HCT116 (cell line): ENCODE data around the gene CD244. TPM values are rescaled to one million over a fixed set of nuclear protein-coding genes. Genes with fewer than 3 reads are reported as not detected.

Source experiments
- ATAC-seq: fragments of 200-7000 bp; cut with Tn5 transposase; 2 replicates; pipeline ENCODE4 v1.9.1; 2020; ENCODE audit warnings: mild to moderate bottlenecking, moderate library complexity
- Bru-seq: library from RNA; stranded (reverse); fragments of 400-500 nt; gene quantifications from one replicate; lab custom pipeline; 2021; lab: Mats Ljungman, UMichigan
- BruChase-seq, 2 experiments: library from RNA; stranded (reverse); fragments of 400-500 nt; gene quantifications; one replicate each; lab custom pipeline; 2021; lab: Mats Ljungman, UMichigan
- BruUV-seq: library from RNA; stranded (reverse); fragments of 400-500 nt; replicated peaks from 2 replicates; lab custom pipeline; 2021; lab: Mats Ljungman, UMichigan
- CTCF ChIA-PET: fragments of 300-600 bp; sonication (Branson Sonifier 250); formaldehyde crosslinking; loops from one replicate; lab custom pipeline; 2021; ENCODE audit warnings: antibody characterized with exemption; lab: Charles Lee
- POLR2A ChIA-PET: fragments of 300-600, 350-600 bp; sonication (Branson Sonifier 250); formaldehyde crosslinking; loops from one replicate; lab custom pipeline; 2021; ENCODE audit warnings: antibody characterized with exemption; lab: Charles Lee
- RAD21 ChIA-PET, 2 experiments: fragments of 300-600 bp; sonication (Branson Sonifier 250); formaldehyde crosslinking; loops; one replicate each; lab custom pipeline; 2023; ENCODE audit warnings: low total read pairs in 2 of 2; ENCODE audit not compliant: uncharacterized antibody in 2 of 2, unreplicated experiment in 2 of 2, low non-redundant PET in 1 of 2; lab: Charles Lee
- DNase-seq: peaks from one replicate; pipeline ENCODE4 v3.0.0-alpha.2; 2010; ENCODE audit warnings: low read depth, low spot score
- H2AFZ ChIP-seq: fragments of 200-600 bp; shearing (Covaris generic), sonication (generic); 2 replicates; pipeline ENCODE4 v1.6.1; 2017; ENCODE audit warnings: low read depth, mixed run types, mixed read lengths, antibody characterized with exemption, low read length; ENCODE audit not compliant: poor library complexity, severe bottlenecking
- H3K27ac ChIP-seq: 2 replicates; pipeline ENCODE4 v1.5.1; 2012; ENCODE audit warnings: low read depth, low read length
- H3K27me3 ChIP-seq: fragments of 200-600 bp; sonication (generic); 2 replicates; pipeline ENCODE4 v1.6.1; 2016; ENCODE audit warnings: mixed run types, low read length, mixed read lengths; ENCODE audit not compliant: insufficient read depth
- H3K36me3 ChIP-seq, 2 experiments: fragments of 200-500 bp in 1 of 2; fragments of 200-600 bp in 1 of 2; sonication (Bioruptor generic) in 1 of 2; sonication (generic) in 1 of 2; 2 replicates each; pipeline versions ENCODE4 v1.5.1 to v1.6.1; 2014 to 2016; ENCODE audit warnings: low read length in 2 of 2, inconsistent platforms in 1 of 2, mixed read lengths in 1 of 2, mixed run types in 1 of 2; ENCODE audit not compliant: insufficient read depth in 2 of 2, control insufficient read depth in 1 of 2
- H3K4me1 ChIP-seq, 2 experiments: fragments of 200-600 bp in 1 of 2; sonication (generic) in 1 of 2; 2 replicates each; pipeline versions ENCODE4 v1.5.1 to v1.6.1; 2012 to 2017; ENCODE audit warnings: low read length in 2 of 2, inconsistent platforms in 1 of 2, mild to moderate bottlenecking in 1 of 2, mixed read lengths in 1 of 2, mixed run types in 1 of 2, moderate library complexity in 1 of 2; ENCODE audit not compliant: insufficient read depth in 2 of 2, control insufficient read depth in 1 of 2
- H3K4me2 ChIP-seq: fragments of 200-600 bp; sonication (generic); 2 replicates; pipeline ENCODE4 v1.6.1; 2017; ENCODE audit warnings: mixed run types, low read length, mixed read lengths
- H3K4me3 ChIP-seq, 2 experiments: fragments of 200-600 bp in 1 of 2; sonication (generic) in 1 of 2; replicated peaks in 1 of 2; 2 replicates each; pipeline ENCODE4 v1.5.1; 2011 to 2016; ENCODE audit warnings: low read length in 2 of 2, control low read depth in 1 of 2, low read depth in 1 of 2, mild to moderate bottlenecking in 1 of 2, mixed read lengths in 1 of 2, mixed run types in 1 of 2
- H3K79me2 ChIP-seq: fragments of 200-600 bp; sonication (generic); 2 replicates; pipeline ENCODE4 v1.6.1; 2017; ENCODE audit warnings: mild to moderate bottlenecking, mixed run types, low read length, moderate library complexity, mixed read lengths; ENCODE audit not compliant: insufficient read depth
- H3K9ac ChIP-seq: fragments of 200-600 bp; sonication (generic); 2 replicates; pipeline ENCODE4 v1.6.1; 2016; ENCODE audit warnings: low read length, mixed read lengths
- H3K9me2 ChIP-seq: fragments of 200-600 bp; sonication (generic), shearing (Covaris generic); 2 replicates; pipeline ENCODE4 v1.6.1; 2017; ENCODE audit warnings: mixed run types, mild to moderate bottlenecking, moderate library complexity; ENCODE audit not compliant: insufficient read depth
- H3K9me3 ChIP-seq, 2 experiments: fragments of 200-500 bp in 1 of 2; fragments of 200-600 bp in 1 of 2; sonication (Bioruptor generic) in 1 of 2; sonication (generic) in 1 of 2; 2 replicates each; pipeline ENCODE4 v1.6.1; 2014 to 2017; ENCODE audit warnings: low read length in 2 of 2, mixed read lengths in 2 of 2, inconsistent platforms in 1 of 2, low read depth in 1 of 2, mild to moderate bottlenecking in 1 of 2, mixed run types in 1 of 2, moderate library complexity in 1 of 2; ENCODE audit not compliant: control insufficient read depth in 1 of 2, insufficient read depth in 1 of 2
- H4K20me1 ChIP-seq: fragments of 200-600 bp; sonication (generic), shearing (Covaris generic); 2 replicates; pipeline ENCODE4 v1.6.1; 2017; ENCODE audit warnings: mixed run types, mild to moderate bottlenecking, moderate library complexity; ENCODE audit not compliant: insufficient read depth
- EGR1 ChIP-seq: IDR thresholded peaks from 2 replicates; pipeline ENCODE4 v1.6.1; 2012; ENCODE audit warnings: low read depth
- ELF1 ChIP-seq: IDR thresholded peaks from 2 replicates; pipeline ENCODE4 v1.6.1; 2012; ENCODE audit warnings: low read depth, borderline replicate concordance
- FOSL1 ChIP-seq: IDR thresholded peaks from 2 replicates; pipeline ENCODE4 v1.6.1; 2012; ENCODE audit warnings: low read depth
- POLR2AphosphoS5 ChIP-seq: IDR thresholded peaks from 2 replicates; pipeline ENCODE4 v1.6.1; 2011; ENCODE audit warnings: mild to moderate bottlenecking, low read depth, low read length, moderate library complexity
- SIN3A ChIP-seq: IDR thresholded peaks from 2 replicates; pipeline ENCODE4 v1.6.1; 2012; ENCODE audit warnings: low read depth
- SRF ChIP-seq: IDR thresholded peaks from 2 replicates; pipeline ENCODE4 v1.6.1; 2012; ENCODE audit warnings: low read depth
- TCF7L2 ChIP-seq: IDR thresholded peaks from 2 replicates; pipeline ENCODE4 v1.7.0; 2011; ENCODE audit warnings: borderline replicate concordance, inconsistent platforms; ENCODE audit not compliant: insufficient read depth, insufficient read length; ENCODE audit errors: extremely low read depth
- intact Hi-C: fragments of 100-400 bp; cut with micrococcal nuclease; formaldehyde crosslinking; loops from 2 replicates; pipeline ENCODE4 v1.10.0; 2022
- long read RNA-seq: library from polyadenylated mRNA; unstranded; transcript quantifications from one replicate; pipeline ENCODE4 v2.0.0, GENCODE V29; 2021; ENCODE audit not compliant: unreplicated experiment
- polyA plus RNA-seq: library from polyadenylated mRNA; unstranded; fragments of >200 nt; gene quantifications from 2 replicates; pipeline ENCODE4 v1.2.1, GENCODE V29; 2012; ENCODE audit warnings: missing spikeins
- total RNA-seq: library from RNA; stranded (reverse); gene quantifications from one replicate; pipeline ENCODE4 v1.2.1, GENCODE V29; 2021; ENCODE audit not compliant: unreplicated experiment
- TF ChIP-seq, protein P1 (sequence below): IDR thresholded peaks from 2 replicates; pipeline ENCODE4 v1.6.1; 2012; ENCODE audit warnings: low read depth

The CD244 gene, protein sequence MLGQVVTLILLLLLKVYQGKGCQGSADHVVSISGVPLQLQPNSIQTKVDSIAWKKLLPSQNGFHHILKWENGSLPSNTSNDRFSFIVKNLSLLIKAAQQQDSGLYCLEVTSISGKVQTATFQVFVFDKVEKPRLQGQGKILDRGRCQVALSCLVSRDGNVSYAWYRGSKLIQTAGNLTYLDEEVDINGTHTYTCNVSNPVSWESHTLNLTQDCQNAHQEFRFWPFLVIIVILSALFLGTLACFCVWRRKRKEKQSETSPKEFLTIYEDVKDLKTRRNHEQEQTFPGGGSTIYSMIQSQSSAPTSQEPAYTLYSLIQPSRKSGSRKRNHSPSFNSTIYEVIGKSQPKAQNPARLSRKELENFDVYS
- total RNA-seq (not detected), Bru-seq, nascent RNA (not detected), BruChase-seq, experiment 1, labeled RNA remaining after a 6-hour chase (not detected), BruChase-seq, experiment 2, labeled RNA remaining after a 2-hour chase (not detected)
- polyA plus RNA-seq = not detected in 2 replicates
- long read RNA-seq = 0 reads

DNA sequence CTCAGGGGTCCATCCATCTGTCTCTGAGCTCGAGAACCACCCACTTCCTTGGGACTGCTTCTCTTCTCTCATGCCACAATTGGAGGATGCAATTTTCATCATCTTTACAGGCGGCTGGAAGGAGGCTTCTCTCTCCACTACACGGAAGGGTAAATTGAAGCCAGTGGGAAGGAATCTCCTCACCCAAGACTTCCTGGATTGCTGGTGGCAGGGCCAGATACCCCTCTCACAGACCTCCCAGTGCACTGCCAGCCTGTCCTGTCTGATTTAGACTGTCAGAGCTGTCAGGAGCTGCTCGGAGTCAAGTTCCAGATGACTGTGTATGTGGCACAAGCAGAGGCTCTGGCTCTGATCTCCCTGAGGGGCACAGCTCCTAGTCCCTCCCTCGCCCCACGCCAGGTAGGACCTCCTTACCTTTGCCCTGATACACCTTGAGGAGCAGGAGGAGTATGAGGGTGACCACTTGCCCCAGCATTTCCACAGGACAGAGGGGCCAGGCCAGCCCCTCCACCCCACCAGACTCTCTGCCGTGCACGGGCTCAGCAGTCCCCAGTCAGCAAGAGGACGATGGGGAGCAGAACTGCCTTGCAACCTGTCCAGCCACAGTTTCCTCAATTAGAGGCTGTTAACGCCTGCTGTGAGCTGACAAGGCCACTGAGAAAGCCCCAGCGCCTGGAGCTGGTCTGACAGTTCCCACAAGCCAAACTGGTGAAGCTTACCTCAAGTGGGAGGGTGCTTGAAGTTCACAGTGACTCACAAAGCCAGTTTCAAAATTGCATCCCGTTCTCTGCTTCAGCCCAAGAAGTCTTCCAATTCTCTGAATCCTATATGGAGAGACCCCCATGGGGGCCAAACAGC lies at the start of gene CD244:
Gene CD244, minus strand, starts transcription at position 685 of the 858 bp plus-strand sequence. Its CDS starts 210 bp downstream, at position 475.
- H3K4me3 ChIP-seq = no peak within 1 kb of the TSS
- no peak within 1 kb of the TSS for H3K4me2 ChIP-seq
- H3K27ac ChIP-seq = no peak within 1 kb of the TSS
- RAD21 ChIA-PET = no interaction called here
- H3K27me3 ChIP-seq = no peaks in the 10 kb centered on the region
- POLR2A ChIA-PET = no interaction called here
- no peak within 1 kb of the TSS for H2AFZ ChIP-seq
- ATAC-seq (no peak), DNase-seq (no peak)
- H3K9me3 ChIP-seq = no peaks in the 10 kb centered on the region
- no peaks in the 10 kb centered on the region for H3K79me2 ChIP-seq
- H3K9me2 ChIP-seq = no peaks in the 10 kb centered on the region
- no peaks in the 10 kb centered on the region for H3K36me3 ChIP-seq
- BruUV-seq = no TSS peak
- no peaks in the 10 kb centered on the region for H3K4me1 ChIP-seq
- H4K20me1 ChIP-seq = no peaks in the 10 kb centered on the region
- TF ChIP-seq, protein P1, sequence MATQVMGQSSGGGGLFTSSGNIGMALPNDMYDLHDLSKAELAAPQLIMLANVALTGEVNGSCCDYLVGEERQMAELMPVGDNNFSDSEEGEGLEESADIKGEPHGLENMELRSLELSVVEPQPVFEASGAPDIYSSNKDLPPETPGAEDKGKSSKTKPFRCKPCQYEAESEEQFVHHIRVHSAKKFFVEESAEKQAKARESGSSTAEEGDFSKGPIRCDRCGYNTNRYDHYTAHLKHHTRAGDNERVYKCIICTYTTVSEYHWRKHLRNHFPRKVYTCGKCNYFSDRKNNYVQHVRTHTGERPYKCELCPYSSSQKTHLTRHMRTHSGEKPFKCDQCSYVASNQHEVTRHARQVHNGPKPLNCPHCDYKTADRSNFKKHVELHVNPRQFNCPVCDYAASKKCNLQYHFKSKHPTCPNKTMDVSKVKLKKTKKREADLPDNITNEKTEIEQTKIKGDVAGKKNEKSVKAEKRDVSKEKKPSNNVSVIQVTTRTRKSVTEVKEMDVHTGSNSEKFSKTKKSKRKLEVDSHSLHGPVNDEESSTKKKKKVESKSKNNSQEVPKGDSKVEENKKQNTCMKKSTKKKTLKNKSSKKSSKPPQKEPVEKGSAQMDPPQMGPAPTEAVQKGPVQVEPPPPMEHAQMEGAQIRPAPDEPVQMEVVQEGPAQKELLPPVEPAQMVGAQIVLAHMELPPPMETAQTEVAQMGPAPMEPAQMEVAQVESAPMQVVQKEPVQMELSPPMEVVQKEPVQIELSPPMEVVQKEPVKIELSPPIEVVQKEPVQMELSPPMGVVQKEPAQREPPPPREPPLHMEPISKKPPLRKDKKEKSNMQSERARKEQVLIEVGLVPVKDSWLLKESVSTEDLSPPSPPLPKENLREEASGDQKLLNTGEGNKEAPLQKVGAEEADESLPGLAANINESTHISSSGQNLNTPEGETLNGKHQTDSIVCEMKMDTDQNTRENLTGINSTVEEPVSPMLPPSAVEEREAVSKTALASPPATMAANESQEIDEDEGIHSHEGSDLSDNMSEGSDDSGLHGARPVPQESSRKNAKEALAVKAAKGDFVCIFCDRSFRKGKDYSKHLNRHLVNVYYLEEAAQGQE = no peak
- TF ChIP-seq SRF (no peak), FOSL1 (no peak), TCF7L2 (no peak), POLR2AphosphoS5 (no peak), SIN3A (no peak), EGR1 (no peak), ELF1 (no peak)
- intact Hi-C loops = no loop called here
- no peak within 1 kb of the TSS for H3K9ac ChIP-seq
- CTCF ChIA-PET = no interaction called here
